Measurements from ENCODE around the gene RAB6A.

Gene RAB6A

DNA sequence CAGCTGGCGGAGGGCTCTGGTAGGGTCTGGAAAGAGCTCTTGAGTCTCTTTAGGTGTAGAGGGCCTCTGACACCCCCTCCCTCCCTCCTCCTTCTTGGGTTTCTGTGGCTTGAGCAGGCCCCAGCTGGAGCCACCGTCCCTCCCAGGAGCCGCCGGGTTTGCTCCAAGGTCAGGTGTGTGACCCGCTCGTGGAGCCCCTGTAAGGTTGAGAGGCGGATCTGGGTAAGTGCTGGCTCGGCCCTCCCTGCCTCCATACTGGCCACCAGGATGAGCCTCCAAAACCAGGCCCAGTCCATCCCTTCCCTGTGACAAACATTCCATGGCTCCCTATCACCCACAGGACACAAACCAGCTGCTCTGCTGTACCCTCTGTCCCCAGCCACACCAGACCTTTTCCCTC, 105.2 kb downstream of the RAB6A start:
- H3K27ac ChIP-seq, result no peak overlapping the region
- H3K9me3 ChIP-seq (ENCODE audit: severe bottlenecking), result no peaks in the 10 kb centered on the region
- DNase-seq, result no peak
- no peaks in the 10 kb centered on the region for H3K27me3 ChIP-seq (ENCODE audit: insufficient read depth, low read depth, severe bottlenecking)
- H3K4me3 ChIP-seq (ENCODE audit: low read depth, low read length), result no peak overlapping the region
- peaks cover 20% of the 10 kb centered on the region for H3K36me3 ChIP-seq
- TF ChIP-seq, protein P1, sequence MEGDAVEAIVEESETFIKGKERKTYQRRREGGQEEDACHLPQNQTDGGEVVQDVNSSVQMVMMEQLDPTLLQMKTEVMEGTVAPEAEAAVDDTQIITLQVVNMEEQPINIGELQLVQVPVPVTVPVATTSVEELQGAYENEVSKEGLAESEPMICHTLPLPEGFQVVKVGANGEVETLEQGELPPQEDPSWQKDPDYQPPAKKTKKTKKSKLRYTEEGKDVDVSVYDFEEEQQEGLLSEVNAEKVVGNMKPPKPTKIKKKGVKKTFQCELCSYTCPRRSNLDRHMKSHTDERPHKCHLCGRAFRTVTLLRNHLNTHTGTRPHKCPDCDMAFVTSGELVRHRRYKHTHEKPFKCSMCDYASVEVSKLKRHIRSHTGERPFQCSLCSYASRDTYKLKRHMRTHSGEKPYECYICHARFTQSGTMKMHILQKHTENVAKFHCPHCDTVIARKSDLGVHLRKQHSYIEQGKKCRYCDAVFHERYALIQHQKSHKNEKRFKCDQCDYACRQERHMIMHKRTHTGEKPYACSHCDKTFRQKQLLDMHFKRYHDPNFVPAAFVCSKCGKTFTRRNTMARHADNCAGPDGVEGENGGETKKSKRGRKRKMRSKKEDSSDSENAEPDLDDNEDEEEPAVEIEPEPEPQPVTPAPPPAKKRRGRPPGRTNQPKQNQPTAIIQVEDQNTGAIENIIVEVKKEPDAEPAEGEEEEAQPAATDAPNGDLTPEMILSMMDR (IDR thresholded peaks at IDR 0.05; ENCODE audit: low read depth, low read length), result no peak

- H3K9me3 ChIP-seq (ENCODE audit: severe bottlenecking), result no peaks in the 10 kb centered on the region
- H3K4me3 ChIP-seq (ENCODE audit: low read depth, low read length), result no peak overlapping the region
- no peak for DNase-seq
- peaks cover 23% of the 10 kb centered on the region for H3K36me3 ChIP-seq
- H3K27me3 ChIP-seq (ENCODE audit: insufficient read depth, low read depth, severe bottlenecking), result no peaks in the 10 kb centered on the region
- no peak overlapping the region for H3K27ac ChIP-seq
- TF ChIP-seq, protein P1 (IDR thresholded peaks at IDR 0.05; ENCODE audit: low read depth, low read length), result no peak
These were observed 106.3 kb downstream of the RAB6A start for GRCh38 chr11:73654482-73655021.

- TF ChIP-seq, protein P1 (IDR thresholded peaks at IDR 0.05; ENCODE audit: low read depth, low read length), result no peak
- Histone ChIP-seq H3K27me3 (ENCODE audit: insufficient read depth, low read depth, severe bottlenecking) (no peaks in the 10 kb centered on the region), H3K9me3 (ENCODE audit: severe bottlenecking) (no peaks in the 10 kb centered on the region), H3K4me3 (ENCODE audit: low read depth, low read length) (no peak overlapping the region), H3K36me3 (peaks cover 23% of the 10 kb centered on the region), H3K27ac (no peak overlapping the region)
- no peak for DNase-seq
These were observed 106.9 kb downstream of the RAB6A start for GRCh38 chr11:73653996-73654395.

GRCh38 chr11:73652856-73653559, 107.9 kb downstream of the RAB6A start:
- Histone ChIP-seq H3K27ac (no peak overlapping the region), H3K9me3 (ENCODE audit: severe bottlenecking) (no peaks in the 10 kb centered on the region), H3K27me3 (ENCODE audit: insufficient read depth, low read depth, severe bottlenecking) (no peaks in the 10 kb centered on the region), H3K36me3 (peaks cover 23% of the 10 kb centered on the region), H3K4me3 (ENCODE audit: low read depth, low read length) (no peak overlapping the region)
- TF ChIP-seq, protein P1 (IDR thresholded peaks at IDR 0.05; ENCODE audit: low read depth, low read length), result no peak
- no peak for DNase-seq

- DNase-seq, result no peak
- Histone ChIP-seq H3K9me3 (ENCODE audit: severe bottlenecking) (no peaks in the 10 kb centered on the region), H3K36me3 (peaks cover 23% of the 10 kb centered on the region), H3K27me3 (ENCODE audit: insufficient read depth, low read depth, severe bottlenecking) (no peaks in the 10 kb centered on the region), H3K27ac (no peak overlapping the region), H3K4me3 (ENCODE audit: low read depth, low read length) (no peak overlapping the region)
- TF ChIP-seq, protein P1 (IDR thresholded peaks at IDR 0.05; ENCODE audit: low read depth, low read length), result no peak
These were observed 108.7 kb downstream of the RAB6A start for GRCh38 chr11:73652046-73652730.

All from WERI-Rb-1 (cell line).